Measurements from ENCODE around the gene HNRNPLL.

DNA sequence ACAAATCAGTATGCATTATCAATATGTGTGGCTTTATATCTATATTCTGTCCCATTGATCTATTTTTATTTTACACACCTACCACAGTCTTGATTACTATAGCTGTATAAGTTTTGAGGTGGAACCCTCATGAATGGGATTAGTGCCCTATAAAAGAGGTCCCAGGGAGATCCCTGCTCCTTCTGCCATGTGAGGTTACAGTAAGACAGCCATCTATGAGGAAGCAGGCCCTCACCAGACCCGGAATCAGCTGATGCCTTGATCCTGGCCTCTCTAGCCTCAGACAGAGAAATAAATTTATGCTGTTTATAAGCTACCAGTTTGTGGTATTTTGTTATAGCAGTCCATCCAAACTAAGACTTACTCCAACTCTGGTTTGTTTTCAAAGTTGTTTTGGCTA is 54.9 kb downstream of the HNRNPLL start:
- TF ChIP-seq, protein P1, sequence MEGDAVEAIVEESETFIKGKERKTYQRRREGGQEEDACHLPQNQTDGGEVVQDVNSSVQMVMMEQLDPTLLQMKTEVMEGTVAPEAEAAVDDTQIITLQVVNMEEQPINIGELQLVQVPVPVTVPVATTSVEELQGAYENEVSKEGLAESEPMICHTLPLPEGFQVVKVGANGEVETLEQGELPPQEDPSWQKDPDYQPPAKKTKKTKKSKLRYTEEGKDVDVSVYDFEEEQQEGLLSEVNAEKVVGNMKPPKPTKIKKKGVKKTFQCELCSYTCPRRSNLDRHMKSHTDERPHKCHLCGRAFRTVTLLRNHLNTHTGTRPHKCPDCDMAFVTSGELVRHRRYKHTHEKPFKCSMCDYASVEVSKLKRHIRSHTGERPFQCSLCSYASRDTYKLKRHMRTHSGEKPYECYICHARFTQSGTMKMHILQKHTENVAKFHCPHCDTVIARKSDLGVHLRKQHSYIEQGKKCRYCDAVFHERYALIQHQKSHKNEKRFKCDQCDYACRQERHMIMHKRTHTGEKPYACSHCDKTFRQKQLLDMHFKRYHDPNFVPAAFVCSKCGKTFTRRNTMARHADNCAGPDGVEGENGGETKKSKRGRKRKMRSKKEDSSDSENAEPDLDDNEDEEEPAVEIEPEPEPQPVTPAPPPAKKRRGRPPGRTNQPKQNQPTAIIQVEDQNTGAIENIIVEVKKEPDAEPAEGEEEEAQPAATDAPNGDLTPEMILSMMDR (conservative IDR thresholded peaks at IDR 0.05; ENCODE audit: low read length): no peak
- no peak for TF ChIP-seq EZH2phosphoT487 (IDR thresholded peaks at IDR 0.05; ENCODE audit: borderline replicate concordance, low read depth, low read length)
